ENCODE data around the gene RYR3.
"Not testable (repeated sequence)": the region's sequence is repeated elsewhere in the genome, so short reads cannot be mapped to it uniquely, and the experiment has no call there.

RYR3 gene

DNA sequence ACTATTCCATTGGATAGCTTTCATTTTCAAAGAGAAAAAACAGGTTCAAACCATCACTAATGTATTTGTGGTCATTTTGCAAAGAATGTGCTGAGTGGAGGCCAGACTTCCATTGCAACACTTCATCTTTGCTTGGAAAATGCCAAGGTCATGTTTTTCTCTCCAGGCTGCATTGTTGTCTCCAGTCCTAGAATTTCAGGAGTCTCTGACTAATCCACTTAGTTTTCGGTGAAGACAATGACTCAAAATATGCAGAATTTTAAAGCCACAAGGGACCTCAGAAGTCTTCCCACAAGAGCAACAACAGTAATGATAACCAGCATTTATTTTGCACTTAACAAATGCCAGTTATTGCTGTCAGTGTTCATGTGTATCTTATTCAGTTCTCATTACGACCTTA, 277.0 kb downstream of the RYR3 start:
- WGBS = 63% methylated on average over 2 of the region's 2 CpGs
- no peak overlapping the region for H2BK15ac ChIP-seq (ENCODE audit: low read depth, poor library complexity, severe bottlenecking)

DNA sequence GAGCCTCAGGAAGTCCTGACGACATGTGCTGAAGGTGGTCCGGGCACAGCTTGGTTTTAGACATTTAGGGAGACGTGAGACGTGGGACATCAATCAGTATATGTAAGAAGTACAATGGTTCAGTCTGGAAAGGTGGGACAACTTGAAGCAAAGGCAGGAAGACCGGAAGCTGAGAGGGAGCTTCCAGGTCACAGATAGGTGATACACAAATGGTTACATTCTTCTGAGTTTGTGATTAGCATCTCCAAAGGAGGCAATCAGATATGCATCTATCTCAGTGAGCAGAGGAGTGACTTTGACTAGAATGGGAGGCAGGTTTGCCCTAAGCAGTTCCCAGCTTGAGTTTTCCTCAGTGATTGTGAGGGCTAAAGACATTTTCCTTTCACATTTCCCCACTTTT, 282.1 kb downstream of the RYR3 start:
- H3K4ac ChIP-seq (ENCODE audit: low read depth in 1 of 2, low read length in 2 of 2) = no peak overlapping the region
- H3K27me3 ChIP-seq (ENCODE audit: control insufficient read depth in 1 of 2, insufficient read depth in 1 of 2, low read length in 2 of 2) = peaks cover 0 to 18% of the 10 kb centered on the region in 2 experiments
- no peak overlapping the region for H3K9ac ChIP-seq (ENCODE audit: low read length)
- no peaks in the 10 kb centered on the region for H3K36me3 ChIP-seq (ENCODE audit: control insufficient read depth in 1 of 2, insufficient read depth in 2 of 2, low read depth in 1 of 2, low read length in 2 of 2)
- H3K4me2 ChIP-seq (ENCODE audit: low read length, poor library complexity, severe bottlenecking) = no peak overlapping the region
- H3K9me3 ChIP-seq (ENCODE audit: control insufficient read depth, low read length) = peaks cover 5% of the 10 kb centered on the region
- no peak overlapping the region for H3K4me3 ChIP-seq (ENCODE audit: insufficient read depth in 1 of 2, low read depth in 1 of 2, low read length in 2 of 2)
- H2BK12ac ChIP-seq (ENCODE audit: low read length in 2 of 2) = no peak overlapping the region
- no peak overlapping the region for H3K14ac ChIP-seq (ENCODE audit: low read length in 2 of 2)
- no peak overlapping the region for H4K91ac ChIP-seq (ENCODE audit: low read length)
- WGBS = 76% methylated on average over 5 of the region's 5 CpGs
- no peak overlapping the region for H3K23ac ChIP-seq (ENCODE audit: low read length in 2 of 2)
- no peak overlapping the region for H3K27ac ChIP-seq (ENCODE audit: low read length, poor library complexity, severe bottlenecking)
- H2BK5ac ChIP-seq (ENCODE audit: low read depth, low read length, poor library complexity, severe bottlenecking) = no peak overlapping the region
- H2AK5ac ChIP-seq (ENCODE audit: low read length, severe bottlenecking) = no peak overlapping the region
- no peak overlapping the region for H4K8ac ChIP-seq (ENCODE audit: low read length)
- H2BK120ac ChIP-seq (ENCODE audit: low read depth, low read length) = no peak overlapping the region
- H3K18ac ChIP-seq (ENCODE audit: low read depth in 1 of 2, low read length in 2 of 2) = no peak overlapping the region
- no peak for DNase-seq
- H2AFZ ChIP-seq (ENCODE audit: low read depth, low read length) = no peak overlapping the region
- H3K4me1 ChIP-seq (ENCODE audit: control insufficient read depth, insufficient read depth, low read depth, low read length) = no peaks in the 10 kb centered on the region
- H3K79me1 ChIP-seq (replicated peaks; ENCODE audit: low read length, poor library complexity, severe bottlenecking) = no peaks in the 10 kb centered on the region
- no peak overlapping the region for H2BK15ac ChIP-seq (ENCODE audit: low read depth, poor library complexity, severe bottlenecking)

More for the DNA sequence above, 277.0 kb downstream of the RYR3 start:
- H3K36me3 ChIP-seq (ENCODE audit: control insufficient read depth in 1 of 2, insufficient read depth in 2 of 2, low read depth in 1 of 2, low read length in 2 of 2) = peaks cover 0 to 3% of the 10 kb centered on the region in 2 experiments
- no peak overlapping the region for H3K23ac ChIP-seq (ENCODE audit: low read length in 2 of 2)
- H3K14ac ChIP-seq (ENCODE audit: low read length in 2 of 2) = no peak overlapping the region
- H2AK5ac ChIP-seq (ENCODE audit: low read length, severe bottlenecking) = no peak overlapping the region
- no peak overlapping the region for H3K4ac ChIP-seq (ENCODE audit: low read depth in 1 of 2, low read length in 2 of 2)
- no peak overlapping the region for H3K18ac ChIP-seq (ENCODE audit: low read depth in 1 of 2, low read length in 2 of 2)
- H4K91ac ChIP-seq (ENCODE audit: low read length) = no peak overlapping the region
- no peak overlapping the region for H3K27ac ChIP-seq (ENCODE audit: low read length, poor library complexity, severe bottlenecking)
- no peak overlapping the region for H3K4me3 ChIP-seq (ENCODE audit: insufficient read depth in 1 of 2, low read depth in 1 of 2, low read length in 2 of 2)
- no peak overlapping the region for H3K9ac ChIP-seq (ENCODE audit: low read length)
- no peak overlapping the region for H2BK120ac ChIP-seq (ENCODE audit: low read depth, low read length)
- H3K79me1 ChIP-seq (replicated peaks; ENCODE audit: low read length, poor library complexity, severe bottlenecking) = no peaks in the 10 kb centered on the region
- H3K4me1 ChIP-seq (ENCODE audit: control insufficient read depth, insufficient read depth, low read depth, low read length) = no peaks in the 10 kb centered on the region
- DNase-seq = no peak
- H3K9me3 ChIP-seq (ENCODE audit: control insufficient read depth, low read length) = no peaks in the 10 kb centered on the region
- H2AFZ ChIP-seq (ENCODE audit: low read depth, low read length) = no peak overlapping the region
- no peak overlapping the region for H4K8ac ChIP-seq (ENCODE audit: low read length)
- H3K4me2 ChIP-seq (ENCODE audit: low read length, poor library complexity, severe bottlenecking) = no peak overlapping the region
- H2BK12ac ChIP-seq (ENCODE audit: low read length in 2 of 2) = no peak overlapping the region
- H2BK5ac ChIP-seq (ENCODE audit: low read depth, low read length, poor library complexity, severe bottlenecking) = no peak overlapping the region
- peaks cover 0 to 15% of the 10 kb centered on the region in 2 experiments for H3K27me3 ChIP-seq (ENCODE audit: control insufficient read depth in 1 of 2, insufficient read depth in 1 of 2, low read length in 2 of 2)

DNA sequence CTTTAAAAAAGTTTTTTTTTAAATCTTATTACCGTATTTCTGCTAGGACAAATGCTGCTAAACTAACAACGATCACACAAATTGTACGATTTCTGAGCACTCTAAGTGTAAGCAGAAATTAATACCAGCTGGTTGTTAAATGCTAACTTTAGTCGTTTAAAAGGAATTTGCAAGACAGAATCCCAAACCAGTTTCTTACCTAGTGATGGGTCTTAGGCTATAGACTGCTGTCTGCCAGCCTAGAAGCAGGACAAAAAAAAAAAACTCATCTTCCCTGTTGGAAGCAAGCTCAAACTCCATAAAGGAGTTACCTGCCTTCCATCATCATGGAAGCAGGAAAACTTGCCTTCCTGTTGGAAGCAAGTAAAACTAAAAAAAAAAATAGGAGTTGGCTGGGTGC, 287.6 kb downstream of the RYR3 start:
- not testable (repeated sequence) for DNase-seq; H4K91ac ChIP-seq (ENCODE audit: low read length); H3K23ac ChIP-seq (ENCODE audit: low read length in 2 of 2); H3K9me3 ChIP-seq (ENCODE audit: control insufficient read depth, low read length); H3K18ac ChIP-seq (ENCODE audit: low read depth in 1 of 2, low read length in 2 of 2); H3K79me1 ChIP-seq (replicated peaks; ENCODE audit: low read length, poor library complexity, severe bottlenecking); H4K8ac ChIP-seq (ENCODE audit: low read length); H2BK15ac ChIP-seq (ENCODE audit: low read depth, poor library complexity, severe bottlenecking); H3K14ac ChIP-seq (ENCODE audit: low read length in 2 of 2); H3K27ac ChIP-seq (ENCODE audit: low read length, poor library complexity, severe bottlenecking); H3K4me1 ChIP-seq (ENCODE audit: control insufficient read depth, insufficient read depth, low read depth, low read length); H2BK120ac ChIP-seq (ENCODE audit: low read depth, low read length); H2BK12ac ChIP-seq (ENCODE audit: low read length in 2 of 2); H3K4me2 ChIP-seq (ENCODE audit: low read length, poor library complexity, severe bottlenecking); H3K9ac ChIP-seq (ENCODE audit: low read length); H2BK5ac ChIP-seq (ENCODE audit: low read depth, low read length, poor library complexity, severe bottlenecking); H2AK5ac ChIP-seq (ENCODE audit: low read length, severe bottlenecking); H3K4me3 ChIP-seq (ENCODE audit: insufficient read depth in 1 of 2, low read depth in 1 of 2, low read length in 2 of 2); H2AFZ ChIP-seq (ENCODE audit: low read depth, low read length); H3K4ac ChIP-seq (ENCODE audit: low read depth in 1 of 2, low read length in 2 of 2)
- peaks cover 3 to 33% of the 10 kb centered on the region in 2 experiments for H3K27me3 ChIP-seq (ENCODE audit: control insufficient read depth in 1 of 2, insufficient read depth in 1 of 2, low read length in 2 of 2)
- H3K36me3 ChIP-seq (ENCODE audit: control insufficient read depth in 1 of 2, insufficient read depth in 2 of 2, low read depth in 1 of 2, low read length in 2 of 2) = peaks cover 0 to 11% of the 10 kb centered on the region in 2 experiments
- 69% methylated on average over 4 of the region's 4 CpGs for WGBS

GRCh38 chr15:33600212-33600611, 289.4 kb downstream of the RYR3 start:
- H3K23ac ChIP-seq (ENCODE audit: low read length in 2 of 2) = no peak overlapping the region
- H3K4ac ChIP-seq (ENCODE audit: low read depth in 1 of 2, low read length in 2 of 2) = no peak overlapping the region
- H2BK12ac ChIP-seq (ENCODE audit: low read length in 2 of 2) = no peak overlapping the region
- H2AK5ac ChIP-seq (ENCODE audit: low read length, severe bottlenecking) = no peak overlapping the region
- H4K91ac ChIP-seq (ENCODE audit: low read length) = no peak overlapping the region
- H3K4me3 ChIP-seq (ENCODE audit: insufficient read depth in 1 of 2, low read depth in 1 of 2, low read length in 2 of 2) = no peak overlapping the region
- peaks cover 3 to 41% of the 10 kb centered on the region in 2 experiments for H3K27me3 ChIP-seq (ENCODE audit: control insufficient read depth in 1 of 2, insufficient read depth in 1 of 2, low read length in 2 of 2)
- H2BK120ac ChIP-seq (ENCODE audit: low read depth, low read length) = no peak overlapping the region
- H3K9ac ChIP-seq (ENCODE audit: low read length) = no peak overlapping the region
- no peak overlapping the region for H3K14ac ChIP-seq (ENCODE audit: low read length in 2 of 2)
- H3K4me2 ChIP-seq (ENCODE audit: low read length, poor library complexity, severe bottlenecking) = no peak overlapping the region
- H3K18ac ChIP-seq (ENCODE audit: low read depth in 1 of 2, low read length in 2 of 2) = no peak overlapping the region
- WGBS = 85% methylated on average over 7 of the region's 7 CpGs
- H3K9me3 ChIP-seq (ENCODE audit: control insufficient read depth, low read length) = no peaks in the 10 kb centered on the region
- no peaks in the 10 kb centered on the region for H3K4me1 ChIP-seq (ENCODE audit: control insufficient read depth, insufficient read depth, low read depth, low read length)
- H3K79me1 ChIP-seq (replicated peaks; ENCODE audit: low read length, poor library complexity, severe bottlenecking) = no peaks in the 10 kb centered on the region
- H2BK15ac ChIP-seq (ENCODE audit: low read depth, poor library complexity, severe bottlenecking) = no peak overlapping the region
- peaks cover 0 to 11% of the 10 kb centered on the region in 2 experiments for H3K36me3 ChIP-seq (ENCODE audit: control insufficient read depth in 1 of 2, insufficient read depth in 2 of 2, low read depth in 1 of 2, low read length in 2 of 2)
- H2BK5ac ChIP-seq (ENCODE audit: low read depth, low read length, poor library complexity, severe bottlenecking) = no peak overlapping the region
- no peak overlapping the region for H4K8ac ChIP-seq (ENCODE audit: low read length)
- H2AFZ ChIP-seq (ENCODE audit: low read depth, low read length) = no peak overlapping the region
- DNase-seq = no peak
- no peak overlapping the region for H3K27ac ChIP-seq (ENCODE audit: low read length, poor library complexity, severe bottlenecking)

Data from mesenchymal stem cell (in vitro differentiated cells and primary cell).